Femur (tissue), 1 donor: ENCODE data around the gene KCNT1.

ENCODE experiments used
- DNase-seq: peaks from one replicate; pipeline ENCODE4 v3.0.0-alpha.2; 2017

The KCNT1 gene

GRCh38 chr9:135673941-135674340, 28.0 kb upstream of the KCNT1 start:
- no peak for DNase-seq

DNA sequence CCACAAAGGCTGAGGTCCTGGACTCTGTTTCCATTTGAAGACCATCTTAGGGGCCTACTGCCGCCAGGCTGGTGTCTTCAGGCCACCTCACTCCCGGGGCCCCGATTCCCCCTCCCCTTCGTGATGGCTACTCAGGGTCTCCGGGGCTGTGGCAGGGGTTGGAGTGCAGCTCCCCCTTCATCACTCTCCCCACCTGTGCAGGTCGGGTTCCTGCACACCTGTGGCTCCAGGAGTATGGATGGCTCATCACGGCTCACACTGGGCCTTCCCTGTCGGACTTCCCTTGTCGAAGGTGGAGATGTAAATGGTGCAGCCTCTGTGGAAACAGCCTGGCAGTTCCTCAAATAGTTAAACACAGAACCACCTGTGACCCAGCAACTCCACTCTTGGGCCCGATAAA, 27.0 kb upstream of the KCNT1 start:
- no peak for DNase-seq

DNA sequence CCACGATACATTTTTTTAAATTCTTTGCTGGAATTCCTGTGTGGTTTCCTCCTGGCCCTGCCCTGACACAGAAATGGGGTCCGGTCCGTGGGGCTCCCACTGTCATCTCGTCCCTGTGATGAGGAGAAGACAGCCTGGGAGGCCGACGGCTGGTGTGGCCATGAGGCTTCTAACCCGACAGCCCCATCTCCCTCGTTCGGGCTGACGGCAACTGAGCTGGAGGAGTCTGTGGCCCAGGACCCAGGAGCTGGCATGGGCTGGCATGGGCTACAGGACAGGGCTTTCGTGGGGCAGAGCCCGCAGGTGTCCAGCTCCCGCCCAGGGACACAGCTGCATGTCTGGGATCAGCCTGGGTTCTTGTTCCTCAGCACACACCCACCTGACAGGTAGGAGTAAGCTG, 25.1 kb upstream of the KCNT1 start:
- DNase-seq, result no peak

- DNase-seq, result no peak
Measured at GRCh38 chr9:135677641-135678168, 24.3 kb upstream of the KCNT1 start.

DNA sequence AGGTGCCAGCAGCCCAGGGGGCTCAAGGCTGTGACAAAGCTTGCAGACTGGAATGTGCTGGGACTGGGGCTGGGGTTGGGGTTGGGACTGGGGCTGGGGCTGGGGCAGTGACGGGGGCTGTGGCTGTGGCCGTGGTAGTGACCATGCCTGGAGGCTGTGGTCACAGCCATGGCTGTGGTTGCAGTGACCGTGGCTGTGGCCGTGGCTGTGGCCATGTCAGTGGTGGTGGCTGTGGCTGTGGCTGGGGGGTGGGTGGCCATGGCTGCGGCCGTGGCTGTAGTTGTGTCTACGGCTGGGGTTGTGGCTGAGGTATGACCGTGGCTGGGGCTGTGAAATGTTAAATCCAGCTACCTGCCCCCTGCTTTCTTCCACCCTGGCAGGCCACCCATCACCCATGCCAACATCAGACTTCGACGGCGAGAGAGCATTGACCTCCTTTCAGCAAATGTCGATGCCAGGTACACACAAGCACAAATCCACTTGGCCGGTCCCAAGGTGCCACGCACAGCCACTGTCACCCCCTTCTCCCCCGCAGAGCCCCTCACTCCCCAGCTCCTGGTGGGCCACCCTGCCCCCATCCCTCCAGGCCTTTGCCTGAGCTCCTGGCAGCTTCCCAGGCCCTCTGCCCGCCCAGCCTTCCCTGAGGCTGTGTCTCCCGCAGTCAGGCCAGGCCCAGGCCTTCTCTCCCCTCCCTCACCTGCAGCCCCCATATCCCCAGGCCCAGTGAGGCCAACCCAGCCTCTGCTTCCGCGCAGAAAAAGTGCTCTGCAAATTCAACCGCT, 23.6 kb upstream of the KCNT1 start:
- DNase-seq, result no peak

- DNase-seq, result no peak
Measured at GRCh38 chr9:135680056-135680455, 21.9 kb upstream of the KCNT1 start.

- no peak for DNase-seq
Measured at GRCh38 chr9:135681161-135681560, 20.8 kb upstream of the KCNT1 start.

DNA sequence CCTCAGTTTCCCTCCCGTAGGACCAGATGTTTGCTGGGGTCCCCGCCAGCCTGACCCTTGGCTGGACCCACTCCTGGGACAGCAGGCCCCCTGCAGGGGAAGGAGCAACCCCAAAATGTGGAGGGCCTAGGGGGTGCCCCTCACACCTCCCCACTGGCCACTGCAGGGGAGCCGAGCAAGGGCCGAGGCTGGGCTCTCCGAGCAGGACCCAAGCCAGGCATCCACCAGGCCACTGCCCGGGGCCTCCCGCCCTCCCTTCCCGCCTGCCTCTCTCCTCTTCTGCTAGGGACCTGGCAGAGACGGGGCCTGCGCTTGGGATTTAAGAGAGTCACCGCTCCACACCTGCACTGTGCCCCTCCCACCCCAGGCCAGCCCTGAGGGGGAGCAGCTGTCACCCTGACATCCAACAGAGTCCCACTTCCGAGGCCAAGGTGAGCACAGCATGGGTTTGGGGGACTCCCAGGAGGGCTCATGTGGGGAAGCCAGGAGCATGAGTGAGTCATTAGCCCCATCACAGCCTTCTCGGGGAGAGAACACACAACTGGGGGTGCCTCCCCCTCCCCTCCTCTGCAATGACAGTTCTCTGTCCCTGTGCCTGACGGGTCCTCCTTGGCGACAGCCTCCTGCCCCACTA, 18.5 kb upstream of the KCNT1 start:
- no peak for DNase-seq

- DNase-seq, result no peak
Measured at GRCh38 chr9:135684691-135685090, 17.3 kb upstream of the KCNT1 start.

GRCh38 chr9:135687216-135687615, 14.8 kb upstream of the KCNT1 start:
- DNase-seq, result no peak

GRCh38 chr9:135689011-135689410, 13.0 kb upstream of the KCNT1 start:
- DNase-seq, result no peak

DNA sequence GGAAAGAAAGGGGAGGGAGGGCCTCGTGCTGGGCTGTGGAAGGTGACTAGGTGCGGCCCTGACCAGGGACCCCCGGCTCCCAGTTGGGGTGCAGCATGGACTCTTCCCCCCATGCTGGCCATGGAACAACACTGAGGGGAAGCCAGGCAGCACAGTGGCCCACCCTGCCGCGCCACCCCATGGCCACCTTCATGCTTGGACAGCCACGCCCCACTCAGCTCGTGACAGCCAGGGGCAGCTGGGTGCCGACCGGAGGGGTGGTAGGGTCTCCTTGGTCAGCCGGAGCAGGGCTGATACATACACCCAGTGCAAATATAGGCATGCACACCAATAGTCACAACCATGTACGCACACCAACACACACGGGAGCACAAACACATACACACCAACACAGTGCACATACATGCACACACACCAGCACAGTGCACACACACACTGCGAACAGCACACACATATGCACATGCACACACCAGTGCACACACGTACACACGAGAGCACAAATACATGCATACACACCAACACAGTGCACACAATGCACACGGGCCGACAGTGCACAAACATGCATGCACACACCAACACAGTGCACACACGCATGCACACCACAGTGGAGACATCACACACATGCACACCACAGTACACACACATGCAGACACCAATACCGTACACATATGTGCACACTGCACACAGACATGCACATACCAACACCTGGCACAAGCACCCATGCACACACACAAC, 11.0 kb upstream of the KCNT1 start:
- no peak for DNase-seq

- DNase-seq, result no peak
Measured at GRCh38 chr9:135692410-135692809, 9.6 kb upstream of the KCNT1 start.

DNA sequence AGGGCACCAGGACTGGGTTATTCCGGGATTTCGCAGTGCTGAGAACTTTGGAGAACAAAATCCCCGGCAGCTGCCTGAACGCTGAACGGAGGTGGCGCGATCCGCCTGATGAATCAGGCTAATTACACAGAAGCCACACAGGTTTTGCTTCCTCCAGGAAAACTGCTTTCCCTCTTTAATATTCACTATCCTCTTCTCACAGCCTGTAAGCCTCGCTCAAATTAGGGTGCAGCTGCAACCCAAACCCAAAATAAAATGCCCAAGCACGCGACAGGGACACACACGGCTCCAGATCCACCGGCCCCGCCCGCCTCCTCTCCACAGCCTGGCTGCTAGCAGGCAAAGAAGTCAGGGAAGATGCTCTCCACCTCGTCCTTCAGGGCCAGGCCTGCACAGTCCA, 8.7 kb upstream of the KCNT1 start:
- DNase-seq, result no peak

DNA sequence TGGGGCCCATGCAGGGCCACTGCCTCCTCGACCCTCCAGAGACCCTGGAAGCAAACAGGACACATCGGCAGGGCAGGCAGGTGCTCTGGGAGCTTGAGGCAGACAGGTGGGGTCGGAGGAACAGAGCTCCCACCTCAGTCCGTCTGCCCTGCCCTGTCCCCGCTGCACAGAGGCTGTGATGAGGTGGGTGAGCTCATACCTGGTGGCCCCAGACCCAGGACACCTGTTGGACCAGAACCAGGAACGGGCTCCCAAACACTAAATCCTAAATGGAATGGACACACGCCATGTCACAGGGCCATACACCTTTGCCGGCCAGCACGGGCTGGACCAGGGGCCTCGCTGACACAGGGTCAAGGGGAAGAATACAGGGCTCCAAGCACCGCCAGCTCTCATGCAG, 8.2 kb upstream of the KCNT1 start:
- no peak for DNase-seq

DNA sequence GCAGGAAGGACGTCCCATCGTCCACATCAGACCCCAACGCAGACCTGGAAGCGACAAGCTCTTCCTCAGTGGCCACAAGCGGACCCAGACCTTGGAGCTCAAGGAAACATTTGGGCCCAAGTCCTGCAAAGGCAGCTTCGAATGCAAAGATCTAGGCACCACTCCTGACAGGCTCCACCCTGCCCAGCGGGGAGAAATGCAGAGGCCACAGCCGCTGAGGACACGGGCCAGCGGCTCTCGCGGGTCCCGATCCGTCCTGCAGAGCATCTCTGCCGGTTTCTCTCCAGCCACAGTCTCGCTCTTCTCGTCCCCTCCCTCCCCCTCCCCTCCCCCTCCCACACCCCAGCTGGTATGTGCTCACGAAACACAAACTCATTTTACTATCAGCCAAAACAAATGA, 7.6 kb upstream of the KCNT1 start:
- no peak for DNase-seq

- DNase-seq, result no peak
Measured at GRCh38 chr9:135695036-135695435, 6.9 kb upstream of the KCNT1 start.

DNA sequence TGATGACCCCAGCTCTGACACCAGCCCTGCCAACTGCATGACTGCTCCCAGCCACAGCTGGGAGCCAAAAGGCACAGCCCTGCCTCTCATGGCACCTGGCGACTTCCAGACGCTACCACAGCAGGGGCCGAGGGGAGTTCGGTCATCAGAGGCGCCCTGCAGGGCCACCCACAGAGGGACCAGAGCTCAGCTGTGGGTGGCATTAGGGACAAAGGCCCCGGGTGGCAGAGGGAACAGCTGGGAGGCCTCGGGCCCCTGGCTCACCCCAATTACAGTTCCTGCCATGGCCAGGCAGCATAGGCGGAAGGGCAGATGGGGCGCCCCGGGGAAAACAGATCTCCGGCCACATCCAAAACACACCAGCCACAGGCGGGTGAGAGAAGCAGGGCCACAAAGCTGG, 6.3 kb upstream of the KCNT1 start:
- DNase-seq, result no peak

DNA sequence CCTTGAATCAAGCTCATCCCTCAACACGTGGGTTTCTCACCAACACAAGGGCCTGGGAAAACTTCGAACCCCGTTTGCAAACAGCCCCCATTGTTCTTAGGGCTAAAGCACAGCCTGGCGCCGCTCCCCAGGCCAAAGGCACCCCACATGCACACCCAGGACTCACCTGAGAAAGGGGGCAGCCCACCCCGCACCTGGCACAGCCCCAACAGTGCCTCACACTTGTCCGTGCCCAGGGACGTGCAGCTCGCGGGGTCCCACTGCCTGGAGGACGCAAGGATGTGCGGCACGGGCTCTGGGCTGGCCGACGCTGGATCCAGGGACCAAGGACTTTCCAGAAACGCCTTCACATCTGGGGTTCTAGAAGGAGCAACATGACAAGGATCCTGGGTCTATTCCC, 5.5 kb upstream of the KCNT1 start:
- no peak for DNase-seq

DNA sequence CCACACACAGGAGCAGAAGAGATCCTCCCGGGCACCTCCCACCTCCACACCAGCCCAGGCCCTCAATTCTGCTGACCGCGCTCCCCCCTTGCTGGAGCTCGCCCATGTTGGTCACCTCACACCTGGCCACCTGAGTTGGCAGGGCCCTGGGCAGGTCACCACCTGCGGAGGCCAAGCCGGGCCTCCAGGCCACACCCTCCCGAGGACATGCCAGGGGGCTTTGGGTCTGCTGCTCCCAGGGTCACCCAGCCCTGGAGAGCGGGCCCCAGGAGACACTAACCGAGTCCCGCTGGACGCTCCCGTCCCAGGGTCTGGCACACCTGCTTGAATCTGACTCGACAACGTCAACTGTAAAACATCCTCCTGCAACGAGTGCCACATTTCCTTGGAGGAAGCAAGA, 4.8 kb upstream of the KCNT1 start:
- DNase-seq, result no peak

- no peak for DNase-seq
Measured at GRCh38 chr9:135698236-135698635, 3.7 kb upstream of the KCNT1 start.

- no peak for DNase-seq
Measured at GRCh38 chr9:135698767-135699166, 3.2 kb upstream of the KCNT1 start.

GRCh38 chr9:135699440-135699839, 2.5 kb upstream of the KCNT1 start, which contains the start of gene SOHLH1:
Gene SOHLH1 (minus strand): TSS chr9:135699481. CDS start chr9:135699467, 14 bp downstream.
- no peak for DNase-seq

DNA sequence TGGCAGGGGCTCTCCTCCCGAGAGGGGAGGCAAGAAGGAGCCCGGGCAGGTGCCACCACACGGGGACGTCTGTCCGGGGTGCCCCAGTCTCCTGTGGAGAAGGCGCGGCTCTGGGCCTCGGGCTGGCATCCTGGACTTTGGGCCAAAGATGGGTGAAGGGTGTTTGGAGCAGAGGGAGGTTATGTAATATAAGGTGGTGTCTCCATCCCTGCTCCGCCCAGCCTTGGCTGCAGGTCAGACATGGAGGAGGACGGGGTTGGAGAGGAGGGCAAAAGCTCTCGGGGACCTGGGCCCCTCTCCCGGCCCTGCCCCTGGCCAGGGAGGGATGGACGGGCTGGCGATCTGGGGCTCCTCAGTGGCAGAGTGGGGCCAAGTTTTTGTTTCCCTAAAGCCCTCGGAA, 1.5 kb upstream of the KCNT1 start:
- no peak for DNase-seq
